Testis (tissue), 3 donors: ENCODE measurements around the gene UBA52. TPM values are rescaled to one million over a fixed set of nuclear protein-coding genes. Genes with fewer than 3 reads are reported as not detected.
"Not testable (repeated sequence)": the region's sequence is repeated elsewhere in the genome, so short reads cannot be mapped to it uniquely, and the experiment has no call there.

Experiments used
- DNase-seq: peaks from one replicate; pipeline ENCODE4 v3.0.0-alpha.2; 2019
- H3K27ac ChIP-seq, 2 donors: fragments of 200-600 bp; sonication (generic); one replicate each; pipeline ENCODE4 v1.5.1; 2019
- H3K27me3 ChIP-seq: fragments of 200-600 bp; sonication (generic); one replicate; pipeline ENCODE4 v1.5.1; 2019
- H3K36me3 ChIP-seq: fragments of 200-600 bp; sonication (generic); one replicate; pipeline ENCODE4 v1.5.1; 2017; ENCODE audit warnings: low read depth; ENCODE audit errors: missing control alignments
- H3K4me1 ChIP-seq: fragments of 200-600 bp; sonication (generic); one replicate; pipeline ENCODE4 v1.5.1; 2019
- H3K4me3 ChIP-seq, 2 donors: fragments of 200-600 bp; sonication (generic); one replicate each; pipeline ENCODE4 v1.5.1; 2017 to 2019
- H3K9me3 ChIP-seq: fragments of 200-600 bp; sonication (generic); one replicate; pipeline ENCODE4 v1.5.1; 2017
- POLR2A ChIP-seq: fragments of 450-650 bp; IDR thresholded peaks from one replicate; pipeline ENCODE4 v1.6.1; 2017; ENCODE audit warnings: antibody characterized with exemption, mild to moderate bottlenecking, moderate library complexity
- WGBS, 2 donors: methylation state at CpG; one replicate each; pipeline ENCODE4 v1.1.5; 2018; 5-methylcytosine and 5-hydroxymethylcytosine counted together
- intact Hi-C: fragments of 100-400 bp; cut with DNase I; formaldehyde crosslinking; loops from one replicate; pipeline ENCODE4 v1.15.1; 2023; ENCODE audit warnings: low total_unique reads
- polyA plus RNA-seq: library from polyadenylated mRNA; stranded (reverse); fragments of 350-450 nt; fragmentation: Illumina TruSeq; extraction: RNeasy Lipid Tissue Mini Kit (QIAGEN cat#74804); gene quantifications from one replicate; pipeline ENCODE4 v1.2.3, GENCODE V29; 2014; ENCODE audit warnings: low read depth, low replicate concordance; ENCODE audit not compliant: insufficient read depth
- total RNA-seq, 2 donors: library from RNA; depleted of rRNA; stranded (reverse); fragments of >200 nt; gene quantifications; one replicate each; pipeline ENCODE4 v1.2.3, GENCODE V29; 2016
- TF ChIP-seq, protein P1 (sequence below), 3 experiments: fragments of 450-650 bp in 2 of 3; fragments of 200-600 bp in 1 of 3; sonication (generic) in 1 of 3; IDR thresholded peaks; one replicate each; pipeline ENCODE4 v1.5.1; 2016 to 2019; ENCODE audit warnings: antibody characterized with exemption in 3 of 3, mild to moderate bottlenecking in 2 of 3, moderate library complexity in 1 of 3

UBA52 gene
- total and polyA plus RNA-seq, 3 donors from 2014 or later: 475 to 1,038 (median 508) TPM

DNA sequence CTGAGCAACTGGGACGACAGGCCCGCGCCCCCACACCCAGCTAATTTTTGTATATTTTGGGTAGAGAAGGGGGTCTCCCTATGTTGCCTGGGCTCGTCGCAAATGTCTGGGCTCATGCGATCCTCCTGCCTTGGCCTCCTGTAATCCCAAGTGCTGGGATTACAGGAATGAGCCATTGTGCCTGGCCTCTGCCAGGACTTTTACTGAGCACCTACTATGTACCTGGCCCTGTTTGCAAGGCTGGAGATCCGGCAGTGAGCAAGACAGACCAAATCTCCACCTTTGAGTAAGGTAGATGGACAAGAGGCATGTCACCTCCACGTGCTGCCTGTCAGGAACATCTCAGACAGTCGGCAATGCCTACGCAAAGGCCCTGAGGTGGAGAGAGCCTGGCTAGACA, 35.2 kb upstream of the UBA52 start:
- H3K9me3 ChIP-seq: no peaks in the 10 kb centered on the region
- H3K4me1 ChIP-seq: no peaks in the 10 kb centered on the region
- no peaks in the 10 kb centered on the region for H3K27me3 ChIP-seq
- TF ChIP-seq, protein P1, sequence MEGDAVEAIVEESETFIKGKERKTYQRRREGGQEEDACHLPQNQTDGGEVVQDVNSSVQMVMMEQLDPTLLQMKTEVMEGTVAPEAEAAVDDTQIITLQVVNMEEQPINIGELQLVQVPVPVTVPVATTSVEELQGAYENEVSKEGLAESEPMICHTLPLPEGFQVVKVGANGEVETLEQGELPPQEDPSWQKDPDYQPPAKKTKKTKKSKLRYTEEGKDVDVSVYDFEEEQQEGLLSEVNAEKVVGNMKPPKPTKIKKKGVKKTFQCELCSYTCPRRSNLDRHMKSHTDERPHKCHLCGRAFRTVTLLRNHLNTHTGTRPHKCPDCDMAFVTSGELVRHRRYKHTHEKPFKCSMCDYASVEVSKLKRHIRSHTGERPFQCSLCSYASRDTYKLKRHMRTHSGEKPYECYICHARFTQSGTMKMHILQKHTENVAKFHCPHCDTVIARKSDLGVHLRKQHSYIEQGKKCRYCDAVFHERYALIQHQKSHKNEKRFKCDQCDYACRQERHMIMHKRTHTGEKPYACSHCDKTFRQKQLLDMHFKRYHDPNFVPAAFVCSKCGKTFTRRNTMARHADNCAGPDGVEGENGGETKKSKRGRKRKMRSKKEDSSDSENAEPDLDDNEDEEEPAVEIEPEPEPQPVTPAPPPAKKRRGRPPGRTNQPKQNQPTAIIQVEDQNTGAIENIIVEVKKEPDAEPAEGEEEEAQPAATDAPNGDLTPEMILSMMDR (IDR thresholded peaks at IDR 0.05): no peak
- TF ChIP-seq POLR2A: no peak
- intact Hi-C loops: no loop called here
- no peak overlapping the region for H3K4me3 ChIP-seq
- 89 to 92% methylated on average over 9 to 10 of the region's 10 CpGs for WGBS, 2 donors
- no peak overlapping the region for H3K27ac ChIP-seq
- no peak for DNase-seq
- H3K36me3 ChIP-seq: no peaks in the 10 kb centered on the region

DNA sequence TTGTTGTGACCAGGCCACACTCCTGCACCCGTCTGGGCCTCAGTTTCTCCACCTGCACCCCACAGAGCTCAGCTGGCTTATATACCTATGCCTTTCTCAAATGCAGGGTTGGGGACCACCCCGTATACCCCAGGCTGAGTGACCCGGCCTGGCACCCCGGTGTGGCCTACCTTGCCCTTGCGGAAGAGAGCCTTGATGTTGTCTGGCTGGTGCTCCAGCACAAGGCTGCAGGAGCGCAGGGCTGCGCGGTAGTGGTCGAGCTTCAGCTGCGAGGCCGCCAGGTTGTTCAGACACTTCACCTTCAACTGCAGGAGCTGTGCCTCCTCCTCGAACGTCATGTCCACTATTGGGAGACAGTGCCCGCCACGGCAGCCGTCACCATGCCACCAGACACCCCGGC, 34.2 kb upstream of the UBA52 start:
- H3K27ac ChIP-seq: no peak overlapping the region
- DNase-seq: no peak
- no peak overlapping the region for H3K4me3 ChIP-seq
- 89 to 94% methylated on average over 10 to 17 of the region's 17 CpGs for WGBS, 2 donors
- intact Hi-C loops: no loop called here
- H3K4me1 ChIP-seq: peaks cover 6% of the 10 kb centered on the region
- H3K27me3 ChIP-seq: no peaks in the 10 kb centered on the region
- TF ChIP-seq POLR2A: no peak
- TF ChIP-seq, protein P1 (IDR thresholded peaks at IDR 0.05): no peak
- H3K9me3 ChIP-seq: no peaks in the 10 kb centered on the region
- no peaks in the 10 kb centered on the region for H3K36me3 ChIP-seq

DNA sequence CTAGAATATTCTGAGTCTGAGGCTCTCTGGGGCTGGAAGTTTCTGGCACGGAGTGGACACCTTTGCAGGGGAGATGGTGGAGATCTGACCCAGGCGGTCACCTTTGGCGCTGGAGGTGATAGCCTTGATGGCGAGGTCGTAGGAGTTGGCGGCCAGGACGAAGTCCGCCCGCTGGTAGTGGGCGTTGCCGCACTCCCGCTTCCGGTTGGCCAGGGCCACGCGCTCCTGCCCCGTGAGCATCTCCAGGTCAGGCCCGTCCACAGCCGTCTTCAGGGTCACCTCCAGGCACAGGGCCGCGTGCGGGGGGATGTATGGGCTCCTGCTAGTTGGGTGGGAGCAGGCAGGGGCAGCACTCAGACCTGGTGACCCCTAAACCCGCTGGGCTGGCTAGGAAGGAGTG, 33.5 kb upstream of the UBA52 start:
- no peaks in the 10 kb centered on the region for H3K36me3 ChIP-seq
- H3K27me3 ChIP-seq: no peaks in the 10 kb centered on the region
- WGBS, 2 donors: 87 to 88% methylated on average over 17 to 22 of the region's 22 CpGs
- H3K27ac ChIP-seq: no peak overlapping the region
- H3K4me3 ChIP-seq: no peak overlapping the region
- intact Hi-C loops: no loop called here
- H3K4me1 ChIP-seq: peaks cover 8% of the 10 kb centered on the region
- no peaks in the 10 kb centered on the region for H3K9me3 ChIP-seq
- no peak for TF ChIP-seq POLR2A
- TF ChIP-seq, protein P1 (IDR thresholded peaks at IDR 0.05): no peak
- DNase-seq: no peak

DNA sequence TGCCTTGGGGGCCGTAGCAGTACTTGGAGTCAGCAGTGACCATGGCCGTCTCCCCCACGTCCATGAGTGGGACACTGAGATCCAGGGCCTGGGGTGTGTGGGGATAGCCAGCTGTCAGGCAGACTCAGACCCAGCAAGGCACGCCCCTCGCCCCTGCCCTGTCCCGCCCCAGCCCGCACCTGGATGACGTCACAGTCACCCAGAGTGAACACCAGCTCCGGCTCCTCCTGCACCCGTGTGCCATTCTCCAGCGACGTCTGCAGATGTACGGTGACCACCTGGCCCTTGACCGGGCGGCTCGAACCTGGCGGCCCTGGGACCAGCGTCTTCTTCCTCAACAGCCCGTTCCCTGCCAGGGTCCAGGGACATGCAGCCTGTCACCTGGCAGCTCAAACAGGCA, 32.3 kb upstream of the UBA52 start:
- H3K27ac ChIP-seq: no peak overlapping the region
- H3K4me3 ChIP-seq: no peak overlapping the region
- no peak for DNase-seq
- intact Hi-C loops: no loop called here
- peaks cover 13% of the 10 kb centered on the region for H3K4me1 ChIP-seq
- no peaks in the 10 kb centered on the region for H3K9me3 ChIP-seq
- H3K36me3 ChIP-seq: no peaks in the 10 kb centered on the region
- 91 to 96% methylated on average over 16 to 17 of the region's 19 CpGs for WGBS, 2 donors
- no peaks in the 10 kb centered on the region for H3K27me3 ChIP-seq
- TF ChIP-seq, protein P1 (IDR thresholded peaks at IDR 0.05): no peak
- TF ChIP-seq POLR2A: no peak

DNA sequence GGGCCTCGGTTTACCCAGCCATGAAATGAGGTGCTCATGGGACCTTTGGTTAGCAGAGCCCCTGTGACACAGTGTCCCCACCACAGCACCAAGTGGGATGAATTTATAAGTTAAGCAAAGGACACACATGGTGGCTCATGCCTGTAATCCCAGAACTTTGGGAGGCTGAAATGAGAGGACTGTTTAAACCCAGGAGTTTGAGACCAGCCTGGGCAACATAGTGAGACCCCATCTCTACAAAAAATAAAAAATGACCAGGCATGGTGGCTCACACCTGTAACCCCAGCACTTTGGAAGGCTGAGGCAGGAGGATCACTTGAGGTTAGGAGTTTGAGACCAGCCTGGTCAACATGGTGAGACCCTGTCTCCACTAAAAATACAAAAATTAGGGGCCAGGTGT, 31.5 kb upstream of the UBA52 start:
- H3K36me3 ChIP-seq, H3K9me3 ChIP-seq, H3K4me3 ChIP-seq, intact Hi-C loops, H3K27me3 ChIP-seq, DNase-seq, H3K27ac ChIP-seq: not testable (repeated sequence)
- WGBS, 2 donors: 100% methylated on average over 1 of the region's 1 CpG
- H3K4me1 ChIP-seq: peaks cover 13% of the 10 kb centered on the region
